Dedifferentiated amniotic fluid mesenchymal stem cell (primary cell): ENCODE data around the gene CARMIL3.
"Not testable (repeated sequence)": the region's sequence is repeated elsewhere in the genome, so short reads cannot be mapped to it uniquely, and the experiment has no call there.

Experiments used
- DNase-seq: peaks from one replicate; pipeline ENCODE4 v3.0.0-alpha.2; 2016; ENCODE audit errors: extremely low spot score

Gene CARMIL3

GRCh38 chr14:24051789-24052655 lies at the start of gene CARMIL3:
Gene CARMIL3, plus strand, starts transcription at chr14:24052009. Its CDS starts 145 bp downstream, at chr14:24052154.
- peak; percentile 21 for DNase-seq

- not testable (repeated sequence) for DNase-seq
These were observed 45.4 kb upstream of the CARMIL3 start for GRCh38 chr14:24006471-24006816.

- DNase-seq, result not testable (repeated sequence)
These were observed 44.8 kb upstream of the CARMIL3 start for GRCh38 chr14:24006817-24007652.

- no peak for DNase-seq
These were observed 40.8 kb upstream of the CARMIL3 start for GRCh38 chr14:24011051-24011450.

- not testable (repeated sequence) for DNase-seq
These were observed 39.0 kb upstream of the CARMIL3 start for GRCh38 chr14:24012726-24013273.

GRCh38 chr14:24013654-24014514 lies 37.9 kb upstream of the CARMIL3 start:
- DNase-seq, result peak; percentile 48

GRCh38 chr14:24015745-24016144 lies 36.1 kb upstream of the CARMIL3 start:
- not testable (repeated sequence) for DNase-seq

- DNase-seq, result not testable (repeated sequence)
These were observed 32.8 kb upstream of the CARMIL3 start for GRCh38 chr14:24018978-24019377.

- not testable (repeated sequence) for DNase-seq
These were observed 31.9 kb upstream of the CARMIL3 start for GRCh38 chr14:24019944-24020343.

- DNase-seq, result not testable (repeated sequence)
These were observed 31.3 kb upstream of the CARMIL3 start for GRCh38 chr14:24020520-24020919.

GRCh38 chr14:24024939-24025418 lies 26.8 kb upstream of the CARMIL3 start:
- not testable (repeated sequence) for DNase-seq

- not testable (repeated sequence) for DNase-seq
These were observed 22.1 kb upstream of the CARMIL3 start for GRCh38 chr14:24029687-24030086.

- not testable (repeated sequence) for DNase-seq
These were observed 20.5 kb upstream of the CARMIL3 start for GRCh38 chr14:24031331-24031730.

GRCh38 chr14:24032727-24033418 lies 18.9 kb upstream of the CARMIL3 start:
- DNase-seq, result no peak

GRCh38 chr14:24035769-24036168 lies 16.0 kb upstream of the CARMIL3 start:
- not testable (repeated sequence) for DNase-seq

GRCh38 chr14:24036169-24036962 lies 15.4 kb upstream of the CARMIL3 start:
- DNase-seq, result peak; percentile 63

- not testable (repeated sequence) for DNase-seq
These were observed 14.7 kb upstream of the CARMIL3 start for GRCh38 chr14:24036963-24037657.

GRCh38 chr14:24037658-24038037 lies 14.2 kb upstream of the CARMIL3 start:
- no peak for DNase-seq

- no peak for DNase-seq
These were observed 13.1 kb upstream of the CARMIL3 start for GRCh38 chr14:24038686-24039085.
